ENCODE measurements around the gene RAB8B.

Gene RAB8B

GRCh38 chr15:63295341-63295740, 105.9 kb downstream of the RAB8B start:
- H3K4me1 Mint-ChIP-seq = peaks cover 27% of the 10 kb centered on the region
- no peak overlapping the region for H3K27ac Mint-ChIP-seq
- H3K4me3 Mint-ChIP-seq = no peak overlapping the region
- H3K27me3 Mint-ChIP-seq (ENCODE audit: low read depth, poor library complexity) = peaks cover 4% of the 10 kb centered on the region
- H3K9me3 Mint-ChIP-seq = no peaks in the 10 kb centered on the region
- H3K36me3 Mint-ChIP-seq (ENCODE audit: low read depth) = peaks cover 35% of the 10 kb centered on the region
- DNase-seq = no peak
- TF ChIP-seq CTCF (IDR thresholded peaks at IDR 0.05) = no peak

GRCh38 chr15:63296195-63296594, 106.8 kb downstream of the RAB8B start:
- no peak for TF ChIP-seq CTCF (IDR thresholded peaks at IDR 0.05)
- Mint-ChIP-seq H3K4me1 (peaks cover 29% of the 10 kb centered on the region), H3K27me3 (ENCODE audit: low read depth, poor library complexity) (peaks cover 4% of the 10 kb centered on the region), H3K36me3 (ENCODE audit: low read depth) (peaks cover 35% of the 10 kb centered on the region), H3K9me3 (no peaks in the 10 kb centered on the region), H3K27ac (no peak overlapping the region), H3K4me3 (no peak overlapping the region)
- DNase-seq = no peak

DNA sequence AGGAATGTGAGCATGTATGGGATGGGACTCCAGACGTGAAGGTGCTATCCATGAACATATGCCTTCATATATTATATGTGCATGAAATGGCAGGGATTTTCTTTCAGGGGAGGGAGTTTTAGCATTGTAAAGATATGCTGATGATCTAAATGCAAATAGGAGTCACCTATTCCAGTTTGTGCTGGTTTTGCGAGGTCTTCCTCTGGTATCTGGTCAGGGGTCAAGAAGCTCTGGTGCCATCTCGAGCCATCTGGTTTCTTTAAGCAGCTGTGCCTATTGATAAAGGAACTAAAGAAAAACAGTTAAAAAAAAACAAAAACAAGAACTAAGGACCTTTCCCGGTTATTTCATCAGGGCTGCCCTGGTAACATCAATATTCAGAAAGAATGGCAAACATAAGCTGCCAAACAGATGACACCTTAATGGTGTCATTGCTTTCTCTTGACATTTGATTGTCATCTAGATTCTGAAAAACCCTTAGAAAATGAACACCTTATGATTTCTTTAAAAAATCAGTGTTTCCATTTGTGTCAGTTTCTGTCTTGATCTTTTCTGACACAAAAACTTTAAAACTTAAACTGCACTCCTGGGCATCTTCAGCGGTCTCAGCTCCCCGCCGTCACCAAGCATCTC, 110.7 kb downstream of the RAB8B start:
- no peak overlapping the region for H3K27ac Mint-ChIP-seq
- H3K4me3 Mint-ChIP-seq = no peak overlapping the region
- H3K9me3 Mint-ChIP-seq = no peaks in the 10 kb centered on the region
- peaks cover 32% of the 10 kb centered on the region for H3K36me3 Mint-ChIP-seq (ENCODE audit: low read depth)
- no peak for DNase-seq
- no peak for TF ChIP-seq CTCF (IDR thresholded peaks at IDR 0.05)
- peaks cover 7% of the 10 kb centered on the region for H3K27me3 Mint-ChIP-seq (ENCODE audit: low read depth, poor library complexity)
- H3K4me1 Mint-ChIP-seq = peaks cover 52% of the 10 kb centered on the region

GRCh38 chr15:63301088-63301487, 111.7 kb downstream of the RAB8B start:
- peaks cover 7% of the 10 kb centered on the region for H3K27me3 Mint-ChIP-seq (ENCODE audit: low read depth, poor library complexity)
- peaks cover 57% of the 10 kb centered on the region for H3K4me1 Mint-ChIP-seq
- H3K36me3 Mint-ChIP-seq (ENCODE audit: low read depth) = peaks cover 30% of the 10 kb centered on the region
- no peak for TF ChIP-seq CTCF (IDR thresholded peaks at IDR 0.05)
- no peak overlapping the region for H3K4me3 Mint-ChIP-seq
- no peaks in the 10 kb centered on the region for H3K9me3 Mint-ChIP-seq
- no peak overlapping the region for H3K27ac Mint-ChIP-seq
- DNase-seq = no peak

- peaks cover 59% of the 10 kb centered on the region for H3K4me1 Mint-ChIP-seq
- no peak for DNase-seq
- TF ChIP-seq CTCF (IDR thresholded peaks at IDR 0.05) = no peak
- H3K36me3 Mint-ChIP-seq (ENCODE audit: low read depth) = peaks cover 15% of the 10 kb centered on the region
- H3K27me3 Mint-ChIP-seq (ENCODE audit: low read depth, poor library complexity) = peaks cover 7% of the 10 kb centered on the region
- H3K27ac Mint-ChIP-seq = no peak overlapping the region
- H3K9me3 Mint-ChIP-seq = peaks cover under 1% of the 10 kb centered on the region
- no peak overlapping the region for H3K4me3 Mint-ChIP-seq
These were observed 115.9 kb downstream of the RAB8B start for GRCh38 chr15:63305260-63305659.

DNA sequence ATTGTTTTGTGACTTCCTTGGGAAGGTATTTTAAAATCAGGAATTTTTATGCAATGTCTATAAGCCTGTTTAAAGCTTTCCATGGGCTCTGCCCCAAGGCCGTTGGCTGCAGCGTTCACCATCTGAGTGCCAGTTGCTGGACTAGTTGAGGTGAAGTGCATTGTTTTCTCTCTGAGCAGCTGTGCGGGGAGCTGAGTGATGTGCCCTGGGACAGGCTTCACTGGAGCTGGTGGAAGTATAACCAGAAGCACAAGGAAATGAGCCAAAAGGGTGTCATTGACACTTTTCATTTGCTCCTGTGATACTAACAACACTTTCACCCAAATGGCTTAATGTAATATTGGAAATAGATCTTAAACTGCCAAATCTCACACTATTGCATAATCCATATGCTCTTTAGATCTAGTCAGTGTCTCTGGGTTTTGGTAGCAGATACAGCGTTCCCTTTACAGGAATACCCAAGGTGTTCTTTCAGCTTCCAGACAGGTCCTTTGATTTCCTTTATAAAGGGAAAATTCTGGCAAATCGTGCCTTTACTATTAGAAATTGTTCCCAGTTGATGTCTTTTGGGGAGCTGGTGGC, 117.2 kb downstream of the RAB8B start:
- DNase-seq = no peak
- Mint-ChIP-seq H3K9me3 (peaks cover 5% of the 10 kb centered on the region), H3K27me3 (ENCODE audit: low read depth, poor library complexity) (peaks cover 7% of the 10 kb centered on the region), H3K4me3 (no peak overlapping the region), H3K27ac (peak overlapping the region; percentile 22), H3K4me1 (peaks cover 45% of the 10 kb centered on the region), H3K36me3 (ENCODE audit: low read depth) (peaks cover 19% of the 10 kb centered on the region)
- TF ChIP-seq CTCF (IDR thresholded peaks at IDR 0.05) = no peak
